ENCODE results near the gene SRCAP.

The SRCAP gene

GRCh38 chr16:30698816-30699614, at the start of gene SRCAP:
SRCAP (plus strand) TSS chr16:30699171; CDS start chr16:30700825, 1,654 bp downstream.
- peak; percentile 87 for DNase-seq

GRCh38 chr16:30649725-30650368, 49.1 kb upstream of the SRCAP start:
- DNase-seq, result no peak

- DNase-seq, result peak; percentile 97
These were observed 48.4 kb upstream of the SRCAP start, which contains the start of gene PRR14 for GRCh38 chr16:30650369-30651123. PRR14 (plus strand) TSS chr16:30650960; CDS start chr16:30651646, 686 bp downstream.

- peak; percentile 81 for DNase-seq
These were observed 47.6 kb upstream of the SRCAP start for GRCh38 chr16:30651124-30652004.

- no peak for DNase-seq
These were observed 47.0 kb upstream of the SRCAP start for GRCh38 chr16:30652005-30652296.

- no peak for DNase-seq
These were observed 46.3 kb upstream of the SRCAP start for GRCh38 chr16:30652718-30653117.

- DNase-seq, result no peak
These were observed 44.1 kb upstream of the SRCAP start for GRCh38 chr16:30654856-30655255.

GRCh38 chr16:30655815-30656347, 43.1 kb upstream of the SRCAP start:
- DNase-seq, result no peak

GRCh38 chr16:30656388-30656787, 42.6 kb upstream of the SRCAP start:
- DNase-seq, result no peak

- DNase-seq, result no peak
These were observed 41.8 kb upstream of the SRCAP start for GRCh38 chr16:30656974-30657865.

- peak; percentile 99 for DNase-seq
These were observed 40.9 kb upstream of the SRCAP start, which contains the start of gene FBRS for GRCh38 chr16:30657866-30658730. FBRS (plus strand) TSS chr16:30658431; CDS start chr16:30659519, 1,088 bp downstream.

GRCh38 chr16:30658731-30659506, 40.1 kb upstream of the SRCAP start:
- no peak for DNase-seq

GRCh38 chr16:30659507-30660423, 39.2 kb upstream of the SRCAP start:
- peak; percentile 61 for DNase-seq

- peak; percentile 70 for DNase-seq
These were observed 38.3 kb upstream of the SRCAP start for GRCh38 chr16:30660424-30661261.

- DNase-seq, result no peak
These were observed 36.5 kb upstream of the SRCAP start for GRCh38 chr16:30662449-30662848.

- DNase-seq, result no peak
These were observed 35.9 kb upstream of the SRCAP start for GRCh38 chr16:30663038-30663437.

GRCh38 chr16:30663820-30664219, 35.2 kb upstream of the SRCAP start:
- DNase-seq, result no peak
